Astrocyte of the spinal cord (primary cell): ENCODE results near the gene LMO7.

Experiments used
- DNase-seq: peaks from one replicate; pipeline ENCODE4 v3.0.0; 2011; ENCODE audit warnings: low read depth, low spot score
- H3K4me3 ChIP-seq: 2 replicates; pipeline ENCODE4 v1.5.1; 2011; ENCODE audit warnings: low read depth, mild to moderate bottlenecking, low read length, moderate library complexity
- in situ Hi-C: cut with HindIII; loops from 2 replicates; pipeline ENCODE4 v1.10.0; 2017; ENCODE audit warnings: low sequenced_read_pairs
- TF ChIP-seq, protein P1 (sequence below): IDR thresholded peaks from 2 replicates; pipeline ENCODE4 v1.5.1; 2012; ENCODE audit warnings: low read depth, mild to moderate bottlenecking, low read length, inconsistent platforms

The LMO7 gene

DNA sequence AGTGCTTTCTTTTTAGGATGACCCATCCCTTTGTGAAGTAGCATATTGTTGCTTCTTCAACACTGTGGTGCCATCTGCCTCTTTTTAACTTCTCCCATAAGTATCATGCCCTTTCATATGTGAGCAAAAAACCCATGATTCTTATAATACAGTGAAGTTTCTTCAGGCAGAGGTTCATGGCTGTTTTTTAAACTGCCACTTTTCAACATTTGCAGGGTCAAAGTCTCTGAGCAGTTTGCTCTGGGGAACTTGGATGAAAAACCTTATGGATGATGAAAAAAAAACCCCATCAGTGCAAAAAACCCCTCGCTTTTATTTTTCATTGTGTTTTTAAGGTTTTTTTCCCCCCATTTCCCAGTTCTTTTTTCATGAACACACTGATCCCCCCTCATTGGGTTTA is 158.5 kb downstream of the LMO7 start:
- TF ChIP-seq, protein P1, sequence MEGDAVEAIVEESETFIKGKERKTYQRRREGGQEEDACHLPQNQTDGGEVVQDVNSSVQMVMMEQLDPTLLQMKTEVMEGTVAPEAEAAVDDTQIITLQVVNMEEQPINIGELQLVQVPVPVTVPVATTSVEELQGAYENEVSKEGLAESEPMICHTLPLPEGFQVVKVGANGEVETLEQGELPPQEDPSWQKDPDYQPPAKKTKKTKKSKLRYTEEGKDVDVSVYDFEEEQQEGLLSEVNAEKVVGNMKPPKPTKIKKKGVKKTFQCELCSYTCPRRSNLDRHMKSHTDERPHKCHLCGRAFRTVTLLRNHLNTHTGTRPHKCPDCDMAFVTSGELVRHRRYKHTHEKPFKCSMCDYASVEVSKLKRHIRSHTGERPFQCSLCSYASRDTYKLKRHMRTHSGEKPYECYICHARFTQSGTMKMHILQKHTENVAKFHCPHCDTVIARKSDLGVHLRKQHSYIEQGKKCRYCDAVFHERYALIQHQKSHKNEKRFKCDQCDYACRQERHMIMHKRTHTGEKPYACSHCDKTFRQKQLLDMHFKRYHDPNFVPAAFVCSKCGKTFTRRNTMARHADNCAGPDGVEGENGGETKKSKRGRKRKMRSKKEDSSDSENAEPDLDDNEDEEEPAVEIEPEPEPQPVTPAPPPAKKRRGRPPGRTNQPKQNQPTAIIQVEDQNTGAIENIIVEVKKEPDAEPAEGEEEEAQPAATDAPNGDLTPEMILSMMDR = no peak
- no peak for DNase-seq
- no peak overlapping the region for H3K4me3 ChIP-seq
- in situ Hi-C loops = no loop called here

DNA sequence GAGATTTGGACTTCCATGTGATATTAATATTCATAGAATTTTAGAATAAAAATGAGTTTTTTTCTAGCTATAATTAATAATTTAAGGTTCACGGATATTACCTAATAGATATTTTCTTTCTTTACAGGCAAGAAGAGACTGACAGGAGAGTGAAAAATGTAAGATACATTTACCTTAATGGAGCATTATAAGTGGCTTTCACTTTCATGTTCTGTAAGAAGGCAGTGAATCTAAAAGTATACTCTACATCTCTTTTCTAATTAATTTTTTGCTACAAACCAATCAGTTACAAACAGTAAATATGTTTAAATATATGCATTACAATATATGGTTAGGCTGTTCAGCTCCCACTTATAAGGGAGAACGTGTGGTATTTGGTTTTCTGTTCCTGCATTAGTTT is 159.1 kb downstream of the LMO7 start:
- DNase-seq = no peak
- TF ChIP-seq, protein P1 = no peak
- in situ Hi-C loops = no loop called here
- no peak overlapping the region for H3K4me3 ChIP-seq

DNA sequence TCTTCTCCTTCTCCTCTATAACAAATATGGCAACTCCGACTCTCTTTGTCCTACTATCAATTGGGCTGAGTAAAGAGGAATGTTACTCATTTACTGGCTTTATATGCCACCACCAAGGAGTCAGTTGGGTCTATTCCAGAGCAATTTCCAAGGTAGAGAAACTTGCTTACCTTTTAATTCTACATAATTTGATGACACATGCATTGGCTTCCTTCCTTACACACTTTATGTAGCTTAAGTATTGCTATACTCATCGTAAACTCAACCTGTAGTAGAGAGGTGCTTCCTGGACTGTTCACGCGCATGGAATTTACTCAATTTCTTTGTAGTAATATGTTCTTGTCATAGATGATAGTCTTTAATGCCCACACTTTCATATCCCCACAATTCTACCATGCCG is 160.7 kb downstream of the LMO7 start:
- in situ Hi-C loops = no loop called here
- TF ChIP-seq, protein P1 = no peak
- no peak overlapping the region for H3K4me3 ChIP-seq
- DNase-seq = no peak

DNA sequence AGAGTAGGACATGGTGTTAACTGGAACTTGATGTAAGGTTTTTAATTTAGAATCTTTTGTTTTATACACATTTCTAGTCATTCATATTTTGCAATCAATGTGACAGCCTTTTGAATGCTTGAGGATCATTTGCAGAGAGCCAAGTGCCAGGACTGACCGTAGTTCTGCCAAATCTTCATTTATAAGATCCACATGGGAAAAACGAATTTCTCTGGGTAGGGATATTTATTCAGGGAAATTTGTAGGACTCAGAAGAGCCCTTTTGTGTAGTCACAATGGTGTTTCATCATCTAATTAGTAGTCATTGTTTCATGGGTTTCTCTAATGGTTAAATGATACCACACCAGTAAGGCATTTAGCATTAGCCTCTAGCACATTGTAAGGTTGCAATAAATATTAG is 161.1 kb downstream of the LMO7 start:
- H3K4me3 ChIP-seq = no peak overlapping the region
- TF ChIP-seq, protein P1 = no peak
- no peak for DNase-seq
- in situ Hi-C loops = no loop called here

DNA sequence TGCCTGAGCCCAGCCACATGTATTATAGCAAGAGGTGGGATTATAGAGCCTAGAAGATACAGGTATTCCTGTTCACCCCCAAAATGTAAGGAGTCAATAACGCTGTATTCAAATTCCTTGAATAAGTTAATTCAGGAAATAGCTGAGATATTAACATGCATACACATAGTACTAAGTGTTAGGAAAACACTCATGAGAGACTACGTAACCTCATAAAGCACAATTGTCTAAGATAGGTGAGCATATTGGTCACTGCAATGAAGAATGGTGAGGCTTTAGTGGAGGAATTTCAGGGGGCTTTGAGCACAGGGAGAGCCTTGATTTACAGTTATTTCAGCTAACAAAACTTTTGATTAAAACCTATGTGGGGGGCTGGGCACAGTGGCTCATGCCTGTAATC is 161.6 kb downstream of the LMO7 start:
- DNase-seq = no peak
- in situ Hi-C loops = no loop called here
- H3K4me3 ChIP-seq = no peak overlapping the region
- TF ChIP-seq, protein P1 = no peak

DNA sequence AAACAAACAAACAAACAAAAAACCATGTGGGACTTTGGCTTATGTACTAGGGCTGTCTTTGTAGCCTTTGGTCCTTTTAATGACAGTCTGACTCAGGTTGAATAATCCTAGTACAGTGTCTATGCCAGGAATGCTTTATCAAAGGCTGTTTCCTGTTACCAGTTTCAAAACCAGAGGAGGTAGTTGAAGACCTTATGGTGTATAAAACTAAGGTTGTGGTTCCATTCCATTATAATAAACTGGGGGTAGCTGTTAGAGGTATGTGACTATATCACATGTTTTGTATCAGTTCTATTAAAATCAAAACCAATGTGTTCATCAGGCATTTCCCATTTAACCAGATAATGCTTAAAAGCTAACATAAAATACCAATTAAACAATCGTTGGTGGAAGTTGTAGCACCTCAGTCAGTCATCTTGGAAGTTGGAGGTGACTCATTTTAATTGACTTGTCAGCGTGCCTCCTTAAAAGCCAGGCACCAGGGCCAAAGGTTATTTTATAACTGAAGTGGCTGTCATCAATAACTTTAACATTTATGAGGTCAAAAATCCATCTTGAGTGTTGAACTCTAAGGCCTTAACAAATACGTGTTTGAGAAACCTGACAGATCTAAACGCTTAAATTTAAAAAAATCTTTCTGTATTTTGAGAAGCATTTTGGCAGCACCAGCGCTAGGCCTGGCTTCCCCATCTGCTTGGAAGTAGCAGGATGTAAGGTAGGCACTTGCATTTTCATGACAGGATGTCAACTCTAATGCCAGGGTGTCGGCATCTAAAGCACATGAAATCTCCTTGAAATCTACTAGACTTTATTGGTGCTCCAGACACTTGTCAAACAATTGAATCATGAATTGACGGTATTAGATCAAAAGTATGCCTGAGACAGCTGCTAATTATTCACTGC is 162.5 kb downstream of the LMO7 start:
- in situ Hi-C loops = no loop called here
- H3K4me3 ChIP-seq = no peak overlapping the region
- peak; percentile 58 for DNase-seq
- TF ChIP-seq, protein P1 = no peak
